GM18519 (cell line): ENCODE data around the gene NUDT14.

Source experiments
- ATAC-seq: cut with Tn5 transposase; IDR thresholded peaks from one replicate; pipeline ENCODE4 v1.9.1; 2021; ENCODE audit warnings: mild to moderate bottlenecking, moderate library complexity; ENCODE audit not compliant: unreplicated experiment, low FRiP score

Gene NUDT14

DNA sequence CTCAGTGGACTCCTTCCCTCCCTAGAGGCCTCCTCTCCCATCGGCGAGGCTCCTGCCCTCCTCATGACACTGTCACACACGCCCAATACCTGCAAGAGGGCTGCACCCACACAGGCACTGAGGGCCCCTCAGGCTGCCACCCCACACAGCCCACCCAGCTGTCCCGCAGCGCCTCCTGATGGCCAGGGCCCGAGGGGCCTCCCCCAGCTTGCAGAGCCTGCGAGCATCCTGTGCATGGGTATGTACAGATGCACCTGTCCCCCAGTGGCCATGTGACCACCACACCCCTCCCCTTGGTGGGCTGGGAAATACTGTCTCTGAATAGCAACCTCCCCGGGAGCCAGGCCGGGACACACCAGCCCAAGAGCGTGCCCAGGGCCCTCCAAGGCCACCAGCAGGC, 19.0 kb upstream of the NUDT14 start:
- ATAC-seq, result no peak

DNA sequence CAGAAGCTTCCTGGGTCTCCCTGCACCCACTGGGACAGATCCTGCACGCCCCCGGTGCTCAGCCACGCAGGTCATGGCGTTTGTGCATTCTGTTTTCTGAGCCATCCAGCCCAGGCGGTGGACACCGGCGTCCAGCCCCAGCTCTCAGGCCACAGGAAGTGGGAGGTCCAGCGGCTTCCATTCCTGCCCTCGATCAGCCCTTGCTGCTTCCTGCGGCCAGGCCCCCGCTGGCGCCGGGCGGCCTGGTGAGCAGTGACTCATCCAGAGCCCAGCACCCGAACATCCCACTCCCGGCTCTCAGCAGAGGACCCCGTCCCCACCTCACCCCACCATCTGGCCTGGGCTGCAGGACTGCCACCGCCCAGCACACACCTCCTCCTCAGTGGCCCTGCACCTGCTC, 18.0 kb upstream of the NUDT14 start:
- no peak for ATAC-seq

- no peak for ATAC-seq
Observed at GRCh38 chr14:105198588-105198987, 17.5 kb upstream of the NUDT14 start.

DNA sequence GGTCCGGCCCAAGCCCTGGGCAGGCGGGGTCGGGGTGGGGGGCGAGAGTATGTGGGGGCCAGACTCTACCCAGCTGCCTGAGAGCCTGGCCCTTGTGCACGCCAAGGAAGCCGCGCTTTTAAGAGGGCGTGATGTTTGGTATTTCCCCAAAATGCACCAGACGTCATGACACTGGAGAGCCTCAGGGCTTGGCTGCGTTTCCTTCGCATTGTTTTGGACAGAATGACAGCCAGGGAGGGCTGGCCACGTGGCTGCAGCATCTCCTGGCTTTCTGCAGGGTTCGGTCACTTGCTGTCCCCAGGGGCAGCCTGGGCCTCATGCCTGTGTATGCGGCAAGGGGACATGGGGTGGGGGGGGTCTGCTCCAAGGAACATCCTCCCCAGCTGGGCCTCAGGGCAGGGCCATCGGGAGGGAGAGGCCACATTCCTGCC, 16.1 kb upstream of the NUDT14 start:
- no peak for ATAC-seq

- no peak for ATAC-seq
Observed at GRCh38 chr14:105196265-105196960, 15.3 kb upstream of the NUDT14 start.

DNA sequence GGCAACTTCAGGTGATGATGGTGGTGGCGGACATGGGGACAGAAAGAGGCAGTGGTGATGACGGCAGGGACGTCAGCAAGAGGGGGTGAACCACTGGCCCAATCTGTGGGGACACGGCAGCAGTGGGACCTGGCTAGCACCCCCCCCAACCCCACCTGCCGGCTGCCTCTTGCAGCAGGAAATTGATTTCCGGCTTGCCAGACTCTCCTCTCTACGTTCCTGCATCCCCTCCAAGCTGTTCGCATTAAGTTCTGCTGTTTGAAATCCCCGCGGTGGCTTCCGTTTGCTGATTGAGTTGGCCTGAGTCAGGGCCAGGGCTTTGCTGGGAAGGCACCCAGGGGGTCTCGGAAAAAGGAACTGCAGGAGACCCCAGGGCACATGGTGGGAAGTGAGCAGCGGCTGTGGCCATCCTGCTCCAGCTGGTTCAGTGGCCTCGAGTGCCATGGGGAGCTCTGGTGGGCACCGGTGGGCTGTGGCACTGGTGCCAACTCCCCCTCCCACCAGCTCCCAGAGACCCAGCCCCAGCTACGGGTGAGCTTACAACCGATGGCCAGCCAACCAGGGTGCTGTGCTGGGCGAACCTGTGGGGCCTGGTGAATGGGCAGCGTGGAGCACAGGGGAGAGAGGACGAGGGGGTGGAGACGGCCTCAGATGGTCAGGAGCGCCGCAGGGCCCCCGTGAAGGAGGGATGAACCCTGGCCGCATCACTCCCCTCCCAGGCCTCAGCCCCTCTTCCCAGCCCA, 14.6 kb upstream of the NUDT14 start:
- no peak for ATAC-seq

DNA sequence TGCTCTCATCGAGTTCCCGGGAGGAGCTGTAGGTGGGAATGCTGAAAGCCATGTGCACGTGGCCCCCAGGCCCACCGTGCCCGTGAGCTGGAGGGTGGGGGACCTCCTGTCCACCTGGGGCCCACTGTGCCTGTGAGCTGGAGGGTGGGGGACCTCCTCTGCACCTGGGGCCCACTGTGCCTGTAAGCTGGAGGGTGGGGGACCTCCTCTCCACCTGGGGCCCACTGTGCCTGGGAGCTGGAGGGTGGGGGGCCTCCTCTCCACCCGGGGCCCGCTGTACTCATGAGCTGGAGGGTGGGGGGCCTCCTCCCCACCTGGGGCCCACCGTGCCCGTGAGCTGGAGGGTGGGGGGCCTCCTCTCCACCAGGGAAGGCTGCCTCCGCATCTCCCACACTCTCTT, 13.9 kb upstream of the NUDT14 start:
- no peak for ATAC-seq

DNA sequence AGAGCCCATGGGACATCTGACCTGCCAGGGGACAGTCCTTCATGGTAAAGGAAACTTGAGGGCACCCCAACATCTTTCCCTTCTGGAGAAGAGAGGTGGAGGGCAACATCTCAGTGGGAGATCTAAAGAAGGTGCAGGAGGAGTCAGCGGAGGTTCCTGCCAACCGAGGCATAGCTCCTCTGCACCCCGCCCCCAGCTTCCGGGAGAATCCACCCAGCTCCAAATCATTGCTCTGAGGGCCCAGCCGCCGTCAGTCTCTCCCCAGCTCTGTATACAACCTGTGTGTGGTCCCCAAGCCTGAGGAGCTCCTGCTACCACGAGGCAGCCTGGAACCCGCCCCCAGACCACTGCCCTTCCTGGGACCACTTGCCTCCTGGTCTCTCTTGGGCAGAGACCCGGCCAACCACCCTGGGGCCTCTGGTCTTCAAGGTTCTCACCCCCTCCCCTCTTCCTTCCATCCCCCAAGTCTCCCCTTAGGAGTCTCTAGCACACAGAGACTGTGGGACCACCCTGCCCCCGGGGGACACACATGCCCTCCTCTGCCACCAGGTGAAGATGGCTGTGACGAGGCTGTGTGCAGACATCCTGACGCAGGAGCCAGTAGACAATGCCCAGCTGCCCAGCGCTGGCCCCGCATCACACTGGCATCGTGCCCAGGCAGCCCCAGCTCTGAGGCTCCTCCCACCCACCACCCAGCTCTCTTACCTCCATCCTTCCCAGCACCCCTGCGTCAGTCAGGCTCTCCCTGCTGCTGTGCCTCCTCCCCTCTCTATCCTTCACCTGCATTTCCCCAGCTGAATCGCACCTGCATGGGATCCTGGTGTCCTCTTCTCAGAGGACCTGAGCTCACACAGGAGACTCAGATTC, 13.0 kb upstream of the NUDT14 start:
- no peak for ATAC-seq

GRCh38 chr14:105192866-105193731, 12.0 kb upstream of the NUDT14 start:
- ATAC-seq, result no peak

- no peak for ATAC-seq
Observed at GRCh38 chr14:105187935-105188524, 6.9 kb upstream of the NUDT14 start.

- ATAC-seq, result no peak
Observed at GRCh38 chr14:105187116-105187515, 6.0 kb upstream of the NUDT14 start.

DNA sequence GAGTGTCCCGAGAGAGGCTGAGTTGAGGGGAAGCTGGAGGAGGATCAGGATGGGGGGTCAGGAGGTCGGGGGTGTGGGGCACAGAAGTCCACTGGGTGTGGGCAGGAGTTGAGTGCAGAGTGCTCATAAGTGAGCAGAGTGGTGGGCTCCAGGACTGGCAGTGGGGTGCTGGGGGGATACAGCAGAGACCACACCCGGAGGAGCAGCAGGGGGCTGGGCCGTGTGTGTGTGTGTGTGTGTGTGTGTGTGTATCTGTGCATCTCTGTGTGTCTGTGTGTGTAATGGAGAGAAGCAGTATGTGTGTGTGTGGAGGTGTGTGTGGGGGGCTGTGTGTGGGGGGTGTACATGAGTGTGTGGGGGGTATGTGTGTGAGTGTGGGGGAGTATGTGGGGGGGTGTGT, 4.9 kb upstream of the NUDT14 start:
- no peak for ATAC-seq

DNA sequence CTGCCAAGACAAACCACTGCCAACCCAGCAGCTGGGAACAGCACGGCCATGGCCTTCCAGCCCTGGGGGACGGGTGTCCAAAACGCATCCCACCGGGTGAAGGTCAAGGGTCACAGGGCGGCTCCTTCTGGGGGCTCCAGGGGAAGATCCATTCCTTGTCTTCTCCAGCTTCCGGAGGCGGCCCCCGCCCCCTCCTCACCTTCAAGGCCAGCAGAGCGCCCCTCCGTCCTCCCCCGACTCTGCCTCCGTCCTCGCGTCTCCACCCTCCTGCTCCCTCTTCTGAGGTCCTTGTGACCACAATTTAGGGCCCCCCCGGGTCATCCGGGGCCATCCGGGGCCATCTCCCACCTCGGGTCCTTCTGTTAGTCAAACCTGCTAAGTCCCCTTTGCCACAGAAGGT, 3.9 kb upstream of the NUDT14 start:
- ATAC-seq, result no peak

GRCh38 chr14:105184461-105184860, 3.3 kb upstream of the NUDT14 start:
- no peak for ATAC-seq

- no peak for ATAC-seq
Observed at GRCh38 chr14:105182296-105183020, 1.3 kb upstream of the NUDT14 start.

GRCh38 chr14:105181549-105182295, 610 bp upstream of the NUDT14 start:
- no peak for ATAC-seq

- no peak for ATAC-seq
Observed at GRCh38 chr14:105179191-105179590, 1.9 kb downstream of the NUDT14 start.

GRCh38 chr14:105178868-105179140, 2.3 kb downstream of the NUDT14 start:
- ATAC-seq, result no peak
